Activated naive CD4-positive, alpha-beta T cell treated with anti-CD3 and anti-CD28 coated beads, Interleukin-2, amount 50 U/mL, for 24 hours (primary cell): ENCODE measurements around the gene GIMAP7.
A peak's percentile ranks its signal among the peaks of the same experiment; 100 is the strongest.

Experiments used
- H3K27ac Mint-ChIP-seq: one replicate; pipeline ENCODE4 v1.8.0; 2021; ENCODE audit warnings: mild to moderate bottlenecking, mixed read lengths
- H3K27me3 Mint-ChIP-seq: one replicate; pipeline ENCODE4 v1.8.0; 2021; ENCODE audit warnings: mixed read lengths
- H3K36me3 Mint-ChIP-seq: one replicate; pipeline ENCODE4 v1.8.0; 2021; ENCODE audit warnings: mixed read lengths
- H3K4me1 Mint-ChIP-seq: one replicate; pipeline ENCODE4 v1.8.0; 2021; ENCODE audit warnings: mixed read lengths
- H3K4me3 Mint-ChIP-seq: one replicate; pipeline ENCODE4 v1.8.0; 2021; ENCODE audit warnings: mild to moderate bottlenecking, mixed read lengths
- H3K9me3 Mint-ChIP-seq: one replicate; pipeline ENCODE4 v1.8.0; 2021; ENCODE audit warnings: mixed read lengths

Gene GIMAP7

GRCh38 chr7:150538259-150538658 is 23.6 kb downstream of the GIMAP7 start:
- Mint-ChIP-seq H3K4me3 (no peak overlapping the region), H3K9me3 (peaks cover 19% of the 10 kb centered on the region), H3K36me3 (peaks cover 39% of the 10 kb centered on the region), H3K4me1 (peaks cover 19% of the 10 kb centered on the region), H3K27me3 (no peaks in the 10 kb centered on the region), H3K27ac (no peak overlapping the region)

- Mint-ChIP-seq H3K4me3 (peak overlapping the region; percentile 31), H3K27me3 (no peaks in the 10 kb centered on the region), H3K4me1 (peaks cover 74% of the 10 kb centered on the region), H3K9me3 (peaks cover 20% of the 10 kb centered on the region), H3K36me3 (peaks cover 32% of the 10 kb centered on the region), H3K27ac (peak overlapping the region; percentile 94)
Measured at GRCh38 chr7:150553163-150553562, 38.5 kb downstream of the GIMAP7 start.

DNA sequence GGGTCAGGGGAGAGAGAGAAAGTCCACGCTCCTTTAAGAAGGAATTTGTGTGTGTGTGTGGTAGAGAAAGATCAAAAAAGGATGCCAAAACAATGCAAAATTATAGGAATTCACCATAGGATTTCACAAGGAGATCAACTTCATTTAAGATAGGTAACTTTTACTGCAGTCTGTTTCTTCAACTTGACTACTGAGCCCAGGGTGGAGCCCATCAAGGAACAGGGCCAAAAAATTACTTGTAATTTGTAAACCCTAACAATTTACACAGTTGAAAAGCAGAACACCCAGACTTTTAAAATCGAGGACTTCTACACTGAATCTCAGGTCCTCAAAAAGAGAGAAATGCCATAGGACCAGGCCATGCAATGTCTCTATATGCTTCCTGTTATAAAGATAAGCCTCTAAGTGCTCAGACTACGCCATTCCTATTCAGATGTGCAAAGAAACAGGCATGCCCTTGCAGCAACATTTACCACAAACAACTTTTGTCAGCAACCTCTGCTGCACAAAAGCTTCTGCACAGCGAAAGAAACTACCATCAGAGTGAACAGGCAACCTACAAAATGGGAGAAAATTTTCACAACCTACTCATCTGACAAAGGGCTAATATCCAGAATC is 42.0 kb downstream of the GIMAP7 start:
- peaks cover 22% of the 10 kb centered on the region for H3K36me3 Mint-ChIP-seq
- H3K27me3 Mint-ChIP-seq = no peaks in the 10 kb centered on the region
- H3K4me3 Mint-ChIP-seq = peak overlapping the region; percentile 73
- H3K9me3 Mint-ChIP-seq = peaks cover 18% of the 10 kb centered on the region
- H3K4me1 Mint-ChIP-seq = peaks cover 96% of the 10 kb centered on the region
- peak overlapping the region; percentile 99 for H3K27ac Mint-ChIP-seq

GRCh38 chr7:150560486-150560885 is 45.8 kb downstream of the GIMAP7 start:
- Mint-ChIP-seq H3K36me3 (peaks cover 6% of the 10 kb centered on the region), H3K9me3 (no peaks in the 10 kb centered on the region), H3K4me3 (no peak overlapping the region), H3K4me1 (peaks cover 92% of the 10 kb centered on the region), H3K27ac (peak overlapping the region; percentile 81), H3K27me3 (no peaks in the 10 kb centered on the region)

DNA sequence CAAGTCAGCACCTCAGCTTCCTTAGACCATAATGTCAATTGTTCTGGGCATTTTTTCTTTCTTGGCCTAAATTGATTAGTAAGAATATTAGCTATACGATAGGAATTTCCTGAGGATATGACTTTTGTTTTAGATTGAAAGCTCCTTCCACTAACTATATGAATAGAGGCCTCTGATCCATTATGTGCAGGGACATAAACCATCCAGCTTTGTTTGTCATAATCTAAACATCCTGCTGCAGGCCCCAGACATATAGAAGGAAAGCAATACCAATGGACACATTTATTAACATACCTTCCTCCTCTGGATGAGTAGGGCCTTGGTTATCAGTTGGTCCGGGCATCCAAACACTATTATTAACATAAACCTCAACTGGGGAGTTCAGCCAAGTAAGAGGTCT is 48.2 kb downstream of the GIMAP7 start:
- Mint-ChIP-seq H3K4me1 (peaks cover 84% of the 10 kb centered on the region), H3K9me3 (no peaks in the 10 kb centered on the region), H3K4me3 (peak overlapping the region; percentile 86), H3K27me3 (no peaks in the 10 kb centered on the region), H3K36me3 (peaks cover 4% of the 10 kb centered on the region), H3K27ac (peak overlapping the region; percentile 99)

DNA sequence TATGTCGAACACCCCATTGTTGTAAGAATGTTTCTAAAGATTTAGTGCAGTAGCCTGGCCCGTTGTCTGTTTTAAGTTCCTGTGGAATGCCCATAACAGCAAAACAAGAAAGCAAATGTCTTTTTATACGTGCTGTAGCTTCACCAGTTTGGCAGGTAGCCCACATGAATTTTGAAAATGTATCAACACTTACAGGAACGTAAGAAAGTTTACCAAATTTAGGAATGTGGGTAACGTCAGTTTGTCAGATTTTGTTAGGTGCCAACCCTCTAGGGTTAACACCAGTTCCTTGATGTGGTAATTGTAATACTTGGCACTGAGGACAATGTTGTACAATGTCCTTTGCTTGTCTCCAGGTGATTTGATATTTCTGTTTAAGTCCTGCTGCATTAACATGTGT is 49.3 kb downstream of the GIMAP7 start:
- H3K9me3 Mint-ChIP-seq = no peaks in the 10 kb centered on the region
- peak overlapping the region; percentile 86 for H3K4me3 Mint-ChIP-seq
- H3K27ac Mint-ChIP-seq = peak overlapping the region; percentile 99
- no peaks in the 10 kb centered on the region for H3K27me3 Mint-ChIP-seq
- H3K36me3 Mint-ChIP-seq = peaks cover 8% of the 10 kb centered on the region
- peaks cover 78% of the 10 kb centered on the region for H3K4me1 Mint-ChIP-seq

- Mint-ChIP-seq H3K27ac (peak overlapping the region; percentile 99), H3K9me3 (peaks cover 4% of the 10 kb centered on the region), H3K4me3 (peak overlapping the region; percentile 86), H3K4me1 (peaks cover 78% of the 10 kb centered on the region), H3K27me3 (no peaks in the 10 kb centered on the region), H3K36me3 (peaks cover 13% of the 10 kb centered on the region)
Measured at GRCh38 chr7:150564566-150564965, 49.9 kb downstream of the GIMAP7 start.

- Mint-ChIP-seq H3K27me3 (no peaks in the 10 kb centered on the region), H3K9me3 (peaks cover 6% of the 10 kb centered on the region), H3K27ac (peak overlapping the region; percentile 99), H3K4me1 (peaks cover 79% of the 10 kb centered on the region), H3K4me3 (peak overlapping the region; percentile 86), H3K36me3 (peaks cover 15% of the 10 kb centered on the region)
Measured at GRCh38 chr7:150565239-150565638, 50.6 kb downstream of the GIMAP7 start.

DNA sequence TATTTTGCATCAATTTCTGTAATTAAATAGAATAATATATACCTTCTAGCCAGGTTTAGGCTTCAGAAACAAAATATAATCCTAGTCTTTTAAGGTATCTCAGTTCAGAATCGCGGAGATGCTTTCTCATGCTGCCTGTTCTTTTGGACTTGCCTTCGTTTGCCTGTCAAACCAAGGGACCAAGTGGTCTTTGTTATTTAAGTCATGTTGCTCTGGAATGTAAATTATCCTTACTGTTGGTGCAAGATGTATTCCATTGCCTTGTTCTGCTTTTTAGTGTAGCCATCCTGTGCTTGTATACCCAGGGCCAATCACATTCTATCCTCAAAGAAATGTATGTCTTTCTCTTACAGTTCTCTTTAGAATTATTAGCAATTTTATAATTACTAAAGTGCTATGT is 51.5 kb downstream of the GIMAP7 start:
- Mint-ChIP-seq H3K27me3 (no peaks in the 10 kb centered on the region), H3K4me1 (peaks cover 79% of the 10 kb centered on the region), H3K9me3 (peaks cover 6% of the 10 kb centered on the region), H3K27ac (peak overlapping the region; percentile 97), H3K4me3 (peak overlapping the region; percentile 92), H3K36me3 (peaks cover 23% of the 10 kb centered on the region)

- Mint-ChIP-seq H3K9me3 (peaks cover 6% of the 10 kb centered on the region), H3K4me1 (peaks cover 75% of the 10 kb centered on the region), H3K27ac (peak overlapping the region; percentile 97), H3K27me3 (no peaks in the 10 kb centered on the region), H3K36me3 (peaks cover 24% of the 10 kb centered on the region), H3K4me3 (peak overlapping the region; percentile 92)
Measured at GRCh38 chr7:150566572-150566971, 51.9 kb downstream of the GIMAP7 start.

DNA sequence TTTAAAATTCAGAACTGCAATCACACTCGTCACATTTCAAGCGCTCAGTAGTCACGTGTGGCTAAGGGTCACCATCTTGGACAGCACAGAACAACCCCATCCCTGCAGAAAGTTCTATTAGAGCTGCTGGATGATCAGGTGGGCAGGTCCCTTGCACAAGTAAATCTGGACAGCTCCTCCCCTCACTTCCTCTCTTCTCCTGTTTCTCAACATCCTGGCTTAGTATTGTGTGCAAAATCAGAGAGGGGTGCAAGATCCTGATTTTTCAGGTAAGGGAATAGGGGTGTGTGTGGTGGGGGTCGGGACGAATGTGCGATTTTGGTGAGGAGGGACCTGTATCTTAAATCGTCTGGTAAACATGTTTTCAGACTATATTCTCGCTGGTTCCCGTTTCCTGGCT is 52.5 kb downstream of the GIMAP7 start, which contains the start of gene GIMAP4:
TSS of gene GIMAP4 (plus strand) at position 222 of the 400 bp plus-strand sequence. CDS start 2,512 bp downstream, outside the sequence.
- H3K4me3 Mint-ChIP-seq = peak within 1 kb of the TSS; percentile 92
- H3K27ac Mint-ChIP-seq = peak within 1 kb of the TSS; percentile 97
- H3K36me3 Mint-ChIP-seq = peaks cover 30% of the 10 kb centered on the region
- H3K9me3 Mint-ChIP-seq = peaks cover 6% of the 10 kb centered on the region
- H3K4me1 Mint-ChIP-seq = peaks cover 74% of the 10 kb centered on the region
- H3K27me3 Mint-ChIP-seq = no peaks in the 10 kb centered on the region

GRCh38 chr7:150567871-150568301 is 53.2 kb downstream of the GIMAP7 start:
- Mint-ChIP-seq H3K4me3 (peak overlapping the region; percentile 92), H3K36me3 (peaks cover 36% of the 10 kb centered on the region), H3K4me1 (peaks cover 74% of the 10 kb centered on the region)

DNA sequence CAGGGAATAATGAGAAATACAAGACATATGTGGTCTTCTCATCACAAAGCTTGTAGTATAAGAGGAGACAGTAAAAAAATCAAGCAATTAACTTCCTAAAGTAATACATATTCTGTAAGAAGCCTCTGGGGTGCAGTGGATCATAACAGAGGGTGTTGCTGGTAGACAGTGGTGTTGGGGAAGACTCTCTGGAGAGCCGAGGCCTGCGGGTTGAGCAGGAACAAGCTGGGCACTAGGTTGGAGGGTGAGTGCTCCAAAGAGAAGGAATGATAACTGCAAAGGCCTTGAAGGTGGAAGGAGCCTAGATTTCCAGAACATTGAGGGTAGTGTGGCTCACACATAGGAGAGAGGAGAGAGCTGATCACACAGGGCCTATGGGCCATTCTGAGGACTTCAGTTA is 54.0 kb downstream of the GIMAP7 start:
- Mint-ChIP-seq H3K4me1 (peaks cover 70% of the 10 kb centered on the region), H3K36me3 (peaks cover 43% of the 10 kb centered on the region), H3K27ac (peak overlapping the region; percentile 99), H3K9me3 (peaks cover 21% of the 10 kb centered on the region), H3K27me3 (no peaks in the 10 kb centered on the region), H3K4me3 (peak overlapping the region; percentile 92)

More at GRCh38 chr7:150567871-150568301, 53.2 kb downstream of the GIMAP7 start:
- Mint-ChIP-seq H3K27me3 (no peaks in the 10 kb centered on the region), H3K27ac (peak overlapping the region; percentile 97), H3K9me3 (peaks cover 14% of the 10 kb centered on the region)

DNA sequence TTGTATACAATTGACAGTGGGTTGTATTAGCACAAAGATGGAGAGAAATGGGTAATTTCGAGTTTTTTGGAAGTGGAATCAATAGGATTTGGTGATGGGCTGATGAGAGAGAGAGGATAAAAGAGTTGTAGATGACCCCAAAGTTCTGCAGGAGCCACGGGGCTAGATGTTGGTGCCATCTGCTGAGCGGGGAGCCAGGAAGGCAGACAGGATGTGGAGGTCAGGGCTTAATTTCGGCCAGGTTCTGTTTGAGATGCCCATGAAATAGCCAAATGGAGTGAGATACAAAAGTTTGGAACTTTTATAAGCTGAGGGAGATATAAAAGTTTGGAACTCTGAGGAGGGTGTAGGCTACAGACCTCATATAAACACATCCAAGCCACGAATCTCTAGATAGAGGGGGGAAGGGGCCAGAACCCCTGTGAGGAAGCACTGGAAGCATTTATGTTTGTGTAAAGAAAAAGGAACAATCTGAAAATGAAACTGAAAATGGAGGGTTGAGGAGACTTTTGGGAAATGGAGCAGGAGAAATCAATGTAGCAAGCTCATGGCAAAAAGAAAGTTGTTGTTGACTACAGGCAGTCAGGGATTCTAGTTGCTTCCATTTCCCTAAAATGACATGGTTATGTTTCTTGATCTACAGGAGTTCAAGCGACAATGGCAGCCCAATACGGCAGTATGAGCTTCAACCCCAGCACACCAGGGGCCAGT is 54.7 kb downstream of the GIMAP7 start:
- H3K4me3 Mint-ChIP-seq = peak overlapping the region; percentile 92
- H3K9me3 Mint-ChIP-seq = peaks cover 21% of the 10 kb centered on the region
- peak overlapping the region; percentile 99 for H3K27ac Mint-ChIP-seq
- H3K4me1 Mint-ChIP-seq = peaks cover 67% of the 10 kb centered on the region
- H3K36me3 Mint-ChIP-seq = peaks cover 48% of the 10 kb centered on the region
- H3K27me3 Mint-ChIP-seq = no peaks in the 10 kb centered on the region
